Adrenal gland (tissue), 5 donors: Measurements from ENCODE around the gene AGBL1.

Source experiments
- CTCF ChIP-seq, 6 experiments: fragments of 450-650 bp in 4 of 6; fragments of 200-600 bp in 2 of 6; sonication (generic) in 1 of 6; IDR thresholded peaks; 1 replicate in 5 of 6; 2 replicates in 1 of 6; pipeline versions ENCODE4 v1.5.1 to v1.8.0; 2016 to 2021; ENCODE audit warnings: antibody characterized with exemption in 6 of 6, mild to moderate bottlenecking in 2 of 6, moderate library complexity in 1 of 6
- POLR2A ChIP-seq, 2 donors: fragments of 450-650 bp; IDR thresholded peaks; one replicate each; pipeline ENCODE4 v1.6.1; 2017; ENCODE audit warnings: antibody characterized with exemption in 2 of 2, mild to moderate bottlenecking in 2 of 2, moderate library complexity in 1 of 2
- donor health status: DM: no; HTN: no; CAD: no.

- TF ChIP-seq POLR2A (IDR thresholded peaks at IDR 0.05), result no peak
- no peak for TF ChIP-seq CTCF (IDR thresholded peaks at IDR 0.05)
Observed at GRCh38 chr15:86337071-86337470, 257.4 kb downstream of the AGBL1 start.
